Spleen (tissue), 7 donors: ENCODE measurements around the gene TTC7B.

Source experiments
- POLR2A ChIP-seq, 3 donors: fragments of 450-650 bp; IDR thresholded peaks; one replicate each; pipeline ENCODE4 v1.5.1; 2017; ENCODE audit warnings: antibody characterized with exemption in 3 of 3, mild to moderate bottlenecking in 1 of 3
- TF ChIP-seq, protein P1 (sequence below), 11 experiments: fragments of 200-600 bp in 7 of 11; fragments of 450-650 bp in 4 of 11; sonication (generic) in 4 of 11; IDR thresholded peaks in 8 of 11; conservative IDR thresholded peaks in 3 of 11; 1 replicate in 7 of 11; 2 replicates in 4 of 11; pipeline versions ENCODE4 v1.4.0 to v1.8.0; 2016 to 2021; ENCODE audit warnings: antibody characterized with exemption in 11 of 11, inconsistent platforms in 4 of 11, mild to moderate bottlenecking in 1 of 11
- donor health status: DM: no; HTN: no; CAD: no; lungs with moderate emphysema.
- donor health status: DM: no; HTN: no; CAD: no.
- donor health status: DM: no; HTN: no; CAD: no.

DNA sequence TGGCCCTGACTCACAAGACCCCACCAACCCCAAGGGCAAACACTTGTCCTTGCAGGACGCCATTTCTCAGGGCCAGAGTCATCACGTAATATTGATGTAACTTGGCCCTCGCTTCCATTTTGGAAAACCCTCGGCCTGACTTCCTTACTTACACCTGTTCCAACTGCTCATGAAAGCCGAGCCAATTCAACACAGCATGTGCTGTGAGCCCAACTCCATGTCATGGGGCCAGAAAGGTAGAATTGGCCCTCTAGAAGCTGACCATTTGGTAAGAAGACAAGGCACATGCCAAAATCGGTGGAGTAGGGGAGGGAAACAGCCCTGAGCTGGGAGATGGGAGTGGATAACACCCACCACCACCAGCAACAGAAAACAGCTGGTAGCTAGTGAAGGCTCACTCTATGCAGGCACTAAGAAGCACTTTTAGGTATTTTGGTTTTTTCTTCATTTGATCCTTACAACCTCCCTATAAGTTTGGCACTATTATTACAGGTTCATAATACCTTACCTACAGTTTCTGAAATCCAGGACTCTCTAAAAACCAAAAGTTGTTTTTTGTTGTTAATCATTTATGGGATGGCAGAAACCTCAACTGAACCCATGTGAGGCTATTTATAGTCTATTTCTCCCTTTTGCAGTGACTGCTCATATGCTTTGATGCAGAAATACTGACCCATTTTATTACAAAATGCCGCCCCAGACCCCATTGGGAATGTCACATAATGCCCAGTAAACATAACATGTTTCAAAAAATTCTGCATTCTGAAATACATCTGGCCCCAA is 6.5 kb downstream of the TTC7B start:
- TF ChIP-seq, protein P1, sequence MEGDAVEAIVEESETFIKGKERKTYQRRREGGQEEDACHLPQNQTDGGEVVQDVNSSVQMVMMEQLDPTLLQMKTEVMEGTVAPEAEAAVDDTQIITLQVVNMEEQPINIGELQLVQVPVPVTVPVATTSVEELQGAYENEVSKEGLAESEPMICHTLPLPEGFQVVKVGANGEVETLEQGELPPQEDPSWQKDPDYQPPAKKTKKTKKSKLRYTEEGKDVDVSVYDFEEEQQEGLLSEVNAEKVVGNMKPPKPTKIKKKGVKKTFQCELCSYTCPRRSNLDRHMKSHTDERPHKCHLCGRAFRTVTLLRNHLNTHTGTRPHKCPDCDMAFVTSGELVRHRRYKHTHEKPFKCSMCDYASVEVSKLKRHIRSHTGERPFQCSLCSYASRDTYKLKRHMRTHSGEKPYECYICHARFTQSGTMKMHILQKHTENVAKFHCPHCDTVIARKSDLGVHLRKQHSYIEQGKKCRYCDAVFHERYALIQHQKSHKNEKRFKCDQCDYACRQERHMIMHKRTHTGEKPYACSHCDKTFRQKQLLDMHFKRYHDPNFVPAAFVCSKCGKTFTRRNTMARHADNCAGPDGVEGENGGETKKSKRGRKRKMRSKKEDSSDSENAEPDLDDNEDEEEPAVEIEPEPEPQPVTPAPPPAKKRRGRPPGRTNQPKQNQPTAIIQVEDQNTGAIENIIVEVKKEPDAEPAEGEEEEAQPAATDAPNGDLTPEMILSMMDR (IDR thresholded peaks at IDR 0.05 in 8 of 11, conservative IDR thresholded peaks at IDR 0.05 in 3 of 11) = no peak
- TF ChIP-seq POLR2A (IDR thresholded peaks at IDR 0.05) = no peak
